Activated CD8-positive, alpha-beta memory T cell treated with anti-CD3 and anti-CD28 coated beads for 36 hours (primary cell): ENCODE data around the gene CCDC158. TPM values are rescaled to one million over a fixed set of nuclear protein-coding genes. Genes with fewer than 3 reads are reported as not detected.
"Not testable (repeated sequence)": the region's sequence is repeated elsewhere in the genome, so short reads cannot be mapped to it uniquely, and the experiment has no call there.

Experiments used
- CTCF ChIA-PET: fragments of 350-600 bp; sonication (Branson Sonifier 250); formaldehyde crosslinking; loops from one replicate; lab custom pipeline; 2021; ENCODE audit warnings: antibody characterized with exemption; lab: Charles Lee
- POLR2A ChIA-PET: fragments of 350-600 bp; sonication (Branson Sonifier 250); formaldehyde crosslinking; loops from one replicate; lab custom pipeline; 2021; ENCODE audit warnings: antibody characterized with exemption; lab: Charles Lee
- total RNA-seq, 2 experiments: library from RNA; stranded (reverse); gene quantifications; one replicate each; pipeline ENCODE4 v1.2.3, GENCODE V29; 2021

The CCDC158 gene
- total RNA-seq, 2 experiments from 2014 or later: not detected

GRCh38 chr4:76377911-76378310, 43.0 kb downstream of the CCDC158 start:
- POLR2A ChIA-PET: interaction anchor here (0.6 kb wide), 2 partner anchors 162 to 226 kb away, joined by 3 read pairs; no protein-coding TSS in a partner anchor
- CTCF ChIA-PET: interaction anchor here (0.7 to 3.5 kb wide), 7 partner anchors 28 to 203 kb away, joined by 3 to 22 read pairs (median 3); no protein-coding TSS in a partner anchor

GRCh38 chr4:76377481-76377901, 43.5 kb downstream of the CCDC158 start:
- POLR2A ChIA-PET: interaction anchor here (0.6 to 0.7 kb wide), 2 partner anchors 49 to 162 kb away, joined by 3 read pairs; no protein-coding TSS in a partner anchor
- CTCF ChIA-PET: interaction anchor here (0.8 to 3.5 kb wide), 7 partner anchors 28 to 203 kb away, joined by 3 to 22 read pairs (median 3); no protein-coding TSS in a partner anchor

DNA sequence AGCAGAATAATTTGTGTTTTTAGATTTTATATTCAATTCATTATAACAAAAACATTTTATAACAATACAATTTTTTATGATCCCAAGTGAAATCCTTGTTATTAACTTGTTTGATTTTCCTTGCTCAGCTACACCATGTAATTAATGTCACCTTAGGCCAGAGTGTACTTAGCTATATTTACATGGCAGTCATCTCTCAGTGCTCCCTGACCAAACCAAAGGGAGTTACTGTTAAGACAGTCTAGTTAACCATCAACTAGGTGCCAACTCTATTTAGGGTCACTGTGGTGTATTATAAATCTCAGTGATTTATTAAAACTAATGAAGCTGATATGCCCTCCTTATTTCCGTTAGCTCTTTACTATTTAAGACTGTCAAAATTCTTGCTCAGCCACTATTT, 44.4 kb downstream of the CCDC158 start:
- ChIA-PET CTCF (interaction anchor here (0.8 to 3.5 kb wide), 2 partner anchors 60 to 197 kb away, joined by 4 to 22 read pairs; no protein-coding TSS in a partner anchor), POLR2A (interaction anchor here (0.7 kb wide), 1 partner anchor 50 kb away, joined by 3 read pairs; no protein-coding TSS in a partner anchor)

- ChIA-PET POLR2A (no interaction called here), CTCF (no interaction called here)
Measured at GRCh38 chr4:76375703-76376102, 45.2 kb downstream of the CCDC158 start.

DNA sequence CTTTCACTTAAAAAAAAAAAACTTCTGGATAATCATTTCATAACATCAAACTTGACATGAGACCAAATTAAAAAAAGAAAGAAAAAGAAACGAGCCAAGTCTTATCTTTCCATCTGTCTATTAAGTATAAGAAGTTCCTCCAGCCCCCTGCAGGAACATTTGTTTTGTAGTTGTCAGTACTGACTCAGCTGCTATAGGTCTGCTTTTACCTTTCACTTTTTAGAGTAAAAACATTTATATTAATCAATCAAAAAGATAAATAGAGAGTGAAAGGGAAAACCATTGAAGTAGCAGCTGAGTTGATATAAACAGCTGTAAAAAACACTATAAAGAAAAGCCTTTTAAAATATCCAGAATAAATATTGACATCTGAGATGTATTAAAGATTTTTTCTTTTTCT, 46.1 kb downstream of the CCDC158 start:
- CTCF ChIA-PET: interaction anchor here (0.8 kb wide), 1 partner anchor 62 kb away, joined by 3 read pairs; no protein-coding TSS in a partner anchor
- POLR2A ChIA-PET: no interaction called here

DNA sequence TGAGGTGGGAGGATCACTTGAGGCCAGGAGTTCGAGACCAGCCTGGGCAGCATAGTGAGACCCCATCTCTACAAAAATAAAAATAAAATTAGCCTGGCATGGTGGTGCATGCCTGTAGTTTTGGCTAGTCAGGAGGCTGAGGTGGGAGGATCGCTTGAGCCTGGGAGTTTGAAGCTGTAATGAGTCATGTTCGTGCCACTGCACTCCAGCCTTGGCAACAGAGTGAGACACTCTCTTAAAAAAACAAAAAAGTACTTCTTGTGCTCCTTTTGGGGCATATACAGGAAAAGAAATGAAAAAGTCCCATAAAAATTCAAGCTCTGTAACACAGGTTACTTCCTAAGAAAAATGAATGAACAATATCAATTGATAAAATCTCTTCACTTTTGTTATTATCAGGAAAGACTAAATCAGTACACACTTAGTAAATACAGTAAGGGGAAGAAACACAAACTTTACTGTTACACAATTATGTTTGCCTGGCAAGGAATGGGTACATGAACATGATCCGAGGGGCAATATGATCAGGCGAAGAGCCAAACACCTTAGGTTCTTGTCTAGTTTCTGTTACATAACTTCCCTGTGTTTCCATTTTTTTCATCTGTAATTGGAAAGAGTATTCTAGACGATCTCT, 46.9 kb downstream of the CCDC158 start:
- CTCF ChIA-PET: interaction anchor here (0.8 kb wide), 1 partner anchor 61 kb away, joined by 3 read pairs; no protein-coding TSS in a partner anchor
- POLR2A ChIA-PET: no interaction called here

DNA sequence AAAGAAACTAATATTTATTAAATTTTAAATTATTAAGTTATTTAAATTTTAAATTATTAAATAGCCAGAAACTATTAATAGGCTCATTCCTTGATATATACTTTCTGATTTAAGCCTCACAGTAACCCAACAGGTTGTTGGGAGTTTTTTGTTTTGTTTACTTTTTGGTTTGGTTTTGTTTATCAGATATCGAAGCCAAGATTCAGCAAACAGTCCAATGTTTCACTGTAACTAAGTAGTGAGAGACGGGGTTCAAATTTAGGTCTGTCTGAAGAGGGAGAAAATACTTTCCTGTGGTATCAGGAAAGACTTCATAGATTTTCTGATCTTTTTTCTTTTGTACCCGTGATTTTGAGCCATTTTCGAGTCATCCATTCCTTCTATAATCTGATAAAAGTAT, 54.2 kb downstream of the CCDC158 start:
- CTCF ChIA-PET: no interaction called here

GRCh38 chr4:76365636-76366035, 55.3 kb downstream of the CCDC158 start:
- CTCF ChIA-PET: no interaction called here
- POLR2A ChIA-PET: no interaction called here

More for the DNA sequence above, 54.2 kb downstream of the CCDC158 start:
- POLR2A ChIA-PET: no interaction called here

GRCh38 chr4:76364763-76365162, 56.2 kb downstream of the CCDC158 start:
- CTCF ChIA-PET: no interaction called here

GRCh38 chr4:76363556-76364290, 57.2 kb downstream of the CCDC158 start:
- ChIA-PET CTCF (no interaction called here), POLR2A (no interaction called here)

More at GRCh38 chr4:76364763-76365162, 56.2 kb downstream of the CCDC158 start:
- POLR2A ChIA-PET: no interaction called here

GRCh38 chr4:76361689-76362412, 59.1 kb downstream of the CCDC158 start:
- POLR2A ChIA-PET: no interaction called here
- CTCF ChIA-PET: no interaction called here

DNA sequence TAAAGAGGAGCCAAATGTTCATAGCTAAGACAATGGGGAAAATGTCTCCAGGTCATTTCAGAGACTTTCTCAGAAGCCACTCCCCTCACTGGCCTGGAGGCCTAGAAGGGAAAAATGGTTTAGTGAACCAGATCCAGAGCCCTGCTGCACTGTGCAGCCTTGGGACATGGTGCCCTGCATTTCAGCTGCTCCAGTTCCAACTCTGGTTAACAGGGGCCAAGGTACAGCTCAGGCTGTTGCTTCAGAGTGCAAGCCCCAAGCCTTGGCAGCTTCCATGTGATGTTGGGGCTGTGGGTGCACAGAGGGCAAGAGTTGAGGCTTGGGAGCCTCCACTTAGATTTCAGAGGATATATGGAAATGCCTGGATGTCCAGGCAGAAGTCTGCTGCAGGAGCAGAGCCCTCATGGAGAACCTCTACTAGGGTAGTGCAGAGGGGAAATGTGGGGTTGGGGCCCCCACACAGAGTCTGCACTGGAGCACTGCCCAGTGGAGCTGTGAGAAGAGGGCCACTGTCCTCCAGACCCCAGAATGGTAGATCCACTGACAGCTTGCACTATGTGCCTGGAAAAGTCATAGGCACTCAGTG, 61.0 kb downstream of the CCDC158 start:
- POLR2A ChIA-PET, CTCF ChIA-PET: not testable (repeated sequence)

- CTCF ChIA-PET: no interaction called here
- POLR2A ChIA-PET: no interaction called here
Measured at GRCh38 chr4:76357981-76358380, 63.0 kb downstream of the CCDC158 start.

GRCh38 chr4:76354517-76355473, 66.1 kb downstream of the CCDC158 start:
- CTCF ChIA-PET: interaction anchor here (0.6 to 1.6 kb wide), 3 partner anchors 12 to 196 kb away, joined by 3 read pairs; no protein-coding TSS in a partner anchor
- POLR2A ChIA-PET: no interaction called here

- CTCF ChIA-PET: interaction anchor here (1.2 kb wide), 1 partner anchor 12 kb away, joined by 3 read pairs; no protein-coding TSS in a partner anchor
- POLR2A ChIA-PET: no interaction called here
Measured at GRCh38 chr4:76342803-76343202, 78.1 kb downstream of the CCDC158 start.

GRCh38 chr4:76342191-76342590, 78.8 kb downstream of the CCDC158 start:
- POLR2A ChIA-PET: no interaction called here

GRCh38 chr4:76341063-76341462, 79.9 kb downstream of the CCDC158 start:
- POLR2A ChIA-PET: no interaction called here
- CTCF ChIA-PET: no interaction called here

More at GRCh38 chr4:76342191-76342590, 78.8 kb downstream of the CCDC158 start:
- CTCF ChIA-PET: interaction anchor here (1.2 kb wide), 1 partner anchor 12 kb away, joined by 3 read pairs; no protein-coding TSS in a partner anchor

GRCh38 chr4:76339364-76339763, 81.6 kb downstream of the CCDC158 start:
- POLR2A ChIA-PET: no interaction called here
- CTCF ChIA-PET: no interaction called here
